ENCODE measurements around the gene ZBTB21.

ZBTB21 gene

DNA sequence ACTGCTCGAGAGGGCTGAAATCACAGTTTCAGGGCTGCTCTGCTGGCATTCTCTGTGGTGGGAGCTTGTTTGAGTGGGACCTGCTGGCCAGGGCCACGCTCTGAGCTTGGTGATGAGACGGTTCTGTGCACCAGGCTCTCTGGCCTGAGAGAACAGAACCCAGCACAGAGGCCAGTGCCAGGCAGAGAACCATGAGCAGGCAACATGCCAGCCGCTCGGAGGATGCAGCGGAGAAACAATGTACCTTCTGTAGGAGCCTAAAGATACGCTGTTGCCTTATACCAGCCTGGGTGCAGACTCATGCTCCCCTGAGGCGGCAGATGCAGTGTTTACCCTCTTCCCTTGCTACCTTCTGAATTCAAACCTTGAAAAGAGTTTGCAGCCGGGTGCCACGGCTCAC, 66.3 kb downstream of the ZBTB21 start:
- in situ Hi-C loops (cut with MboI; ENCODE audit: low pct_unique_long_range_greater_than_20kb, low sequenced_read_pairs) = no loop called here
- no peak for DNase-seq

- DNase-seq = no peak
- in situ Hi-C loops (cut with MboI; ENCODE audit: low pct_unique_long_range_greater_than_20kb, low sequenced_read_pairs) = no loop called here
These were observed 67.7 kb downstream of the ZBTB21 start for GRCh38 chr21:41942457-41942856.

DNA sequence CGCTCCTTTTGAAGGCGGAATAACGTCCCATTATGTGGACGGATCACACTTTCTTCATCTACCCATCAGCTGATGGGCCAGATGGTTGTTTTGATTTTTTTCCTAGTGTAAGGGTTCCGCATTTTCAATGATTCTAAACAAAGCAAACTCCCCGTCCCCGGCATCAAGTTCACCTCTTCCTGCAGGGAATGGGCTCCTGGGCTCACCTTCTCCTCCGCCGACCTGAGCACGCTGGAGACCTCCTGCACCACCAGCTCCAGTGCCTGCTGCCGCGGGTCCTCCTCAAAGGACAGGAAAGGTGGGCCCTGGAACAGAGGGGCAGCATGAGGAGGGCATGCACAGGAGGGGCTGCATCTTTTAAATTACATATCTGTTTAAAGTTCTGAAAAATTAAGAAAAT, 68.2 kb downstream of the ZBTB21 start:
- DNase-seq = no peak
- in situ Hi-C loops (cut with MboI; ENCODE audit: low pct_unique_long_range_greater_than_20kb, low sequenced_read_pairs) = no loop called here

DNA sequence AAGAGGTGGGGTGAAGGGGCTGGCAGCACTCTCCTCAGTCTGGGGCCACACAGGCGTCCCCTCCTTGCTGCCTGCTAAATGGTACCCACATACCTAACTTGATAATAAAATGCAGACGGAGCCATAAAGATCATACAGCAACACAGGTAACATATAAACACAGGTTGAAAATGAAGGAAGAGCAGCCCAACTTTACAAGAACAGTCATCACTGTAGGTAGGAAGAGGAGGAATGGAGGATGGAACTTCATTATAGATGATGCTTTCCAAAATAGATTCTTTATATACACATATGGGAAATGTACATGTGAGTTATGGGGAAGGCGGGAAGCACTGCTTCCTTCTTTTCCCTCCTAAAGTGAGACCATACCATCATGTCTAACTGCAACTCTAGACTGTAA, 69.7 kb downstream of the ZBTB21 start:
- in situ Hi-C loops (cut with MboI; ENCODE audit: low pct_unique_long_range_greater_than_20kb, low sequenced_read_pairs) = no loop called here
- no peak for DNase-seq

DNA sequence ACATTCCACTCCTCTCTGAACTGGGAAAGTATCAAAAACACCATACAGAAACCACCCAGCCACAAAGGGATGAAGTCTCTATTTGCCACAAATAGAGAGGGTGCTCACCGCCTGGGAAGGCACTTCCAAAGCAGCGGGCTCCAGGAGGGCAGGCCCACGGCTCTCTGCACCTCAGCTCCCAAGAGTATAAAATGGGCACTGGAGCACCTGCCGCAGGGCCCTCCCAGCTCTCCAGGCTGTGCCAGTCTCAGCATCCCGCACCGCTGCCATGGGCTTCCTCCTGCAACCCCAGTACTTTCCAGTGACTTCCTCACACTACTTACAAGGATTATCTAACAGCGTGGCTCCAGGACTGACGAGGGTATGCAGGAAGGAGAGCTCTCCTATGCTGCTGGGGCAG, 70.8 kb downstream of the ZBTB21 start:
- no peak for DNase-seq
- in situ Hi-C loops (cut with MboI; ENCODE audit: low pct_unique_long_range_greater_than_20kb, low sequenced_read_pairs) = no loop called here

All from KBM-7 (cell line).